22Rv1 (cell line): ENCODE measurements around the gene CALML3.

Experiments
- H3K27ac ChIP-seq: fragments of 450-650 bp; 2 replicates; pipeline ENCODE4 v1.5.1; 2017
- ZFX ChIP-seq: fragments of 450-650 bp; IDR thresholded peaks from 2 replicates; pipeline ENCODE4 v1.6.1; 2017; ENCODE audit warnings: antibody characterized with exemption, borderline replicate concordance
- TF ChIP-seq, protein P1 (sequence below): fragments of 450-650 bp; IDR thresholded peaks from 2 replicates; pipeline ENCODE4 v1.5.1; 2017; ENCODE audit warnings: mild to moderate bottlenecking

CALML3 gene

GRCh38 chr10:5493691-5494090, 31.1 kb upstream of the CALML3 start:
- no peak for TF ChIP-seq ZFX
- TF ChIP-seq, protein P1, sequence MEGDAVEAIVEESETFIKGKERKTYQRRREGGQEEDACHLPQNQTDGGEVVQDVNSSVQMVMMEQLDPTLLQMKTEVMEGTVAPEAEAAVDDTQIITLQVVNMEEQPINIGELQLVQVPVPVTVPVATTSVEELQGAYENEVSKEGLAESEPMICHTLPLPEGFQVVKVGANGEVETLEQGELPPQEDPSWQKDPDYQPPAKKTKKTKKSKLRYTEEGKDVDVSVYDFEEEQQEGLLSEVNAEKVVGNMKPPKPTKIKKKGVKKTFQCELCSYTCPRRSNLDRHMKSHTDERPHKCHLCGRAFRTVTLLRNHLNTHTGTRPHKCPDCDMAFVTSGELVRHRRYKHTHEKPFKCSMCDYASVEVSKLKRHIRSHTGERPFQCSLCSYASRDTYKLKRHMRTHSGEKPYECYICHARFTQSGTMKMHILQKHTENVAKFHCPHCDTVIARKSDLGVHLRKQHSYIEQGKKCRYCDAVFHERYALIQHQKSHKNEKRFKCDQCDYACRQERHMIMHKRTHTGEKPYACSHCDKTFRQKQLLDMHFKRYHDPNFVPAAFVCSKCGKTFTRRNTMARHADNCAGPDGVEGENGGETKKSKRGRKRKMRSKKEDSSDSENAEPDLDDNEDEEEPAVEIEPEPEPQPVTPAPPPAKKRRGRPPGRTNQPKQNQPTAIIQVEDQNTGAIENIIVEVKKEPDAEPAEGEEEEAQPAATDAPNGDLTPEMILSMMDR, result no peak
- peak overlapping the region; percentile 81 for H3K27ac ChIP-seq

DNA sequence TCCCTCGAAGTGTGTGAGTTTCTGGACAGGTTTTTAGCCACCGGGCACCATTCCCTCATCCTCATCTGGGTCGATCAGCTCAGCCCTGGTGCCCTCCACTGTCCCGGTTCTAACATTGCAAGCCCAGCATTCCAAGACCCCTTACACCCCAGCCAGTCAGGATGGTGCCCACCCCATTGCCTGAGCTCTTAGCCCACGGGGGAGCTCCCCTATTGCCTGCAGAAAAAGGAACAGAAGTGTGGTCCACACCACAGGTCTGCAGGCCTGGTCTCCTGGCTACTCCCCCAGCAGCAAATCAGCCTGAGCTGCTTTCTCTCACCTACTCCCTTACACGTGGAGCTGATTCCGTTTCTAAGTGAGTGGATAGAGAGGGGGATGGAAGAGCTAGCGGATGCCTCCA, 30.1 kb upstream of the CALML3 start:
- TF ChIP-seq ZFX, result no peak
- TF ChIP-seq, protein P1, result no peak
- peak overlapping the region; percentile 81 for H3K27ac ChIP-seq

DNA sequence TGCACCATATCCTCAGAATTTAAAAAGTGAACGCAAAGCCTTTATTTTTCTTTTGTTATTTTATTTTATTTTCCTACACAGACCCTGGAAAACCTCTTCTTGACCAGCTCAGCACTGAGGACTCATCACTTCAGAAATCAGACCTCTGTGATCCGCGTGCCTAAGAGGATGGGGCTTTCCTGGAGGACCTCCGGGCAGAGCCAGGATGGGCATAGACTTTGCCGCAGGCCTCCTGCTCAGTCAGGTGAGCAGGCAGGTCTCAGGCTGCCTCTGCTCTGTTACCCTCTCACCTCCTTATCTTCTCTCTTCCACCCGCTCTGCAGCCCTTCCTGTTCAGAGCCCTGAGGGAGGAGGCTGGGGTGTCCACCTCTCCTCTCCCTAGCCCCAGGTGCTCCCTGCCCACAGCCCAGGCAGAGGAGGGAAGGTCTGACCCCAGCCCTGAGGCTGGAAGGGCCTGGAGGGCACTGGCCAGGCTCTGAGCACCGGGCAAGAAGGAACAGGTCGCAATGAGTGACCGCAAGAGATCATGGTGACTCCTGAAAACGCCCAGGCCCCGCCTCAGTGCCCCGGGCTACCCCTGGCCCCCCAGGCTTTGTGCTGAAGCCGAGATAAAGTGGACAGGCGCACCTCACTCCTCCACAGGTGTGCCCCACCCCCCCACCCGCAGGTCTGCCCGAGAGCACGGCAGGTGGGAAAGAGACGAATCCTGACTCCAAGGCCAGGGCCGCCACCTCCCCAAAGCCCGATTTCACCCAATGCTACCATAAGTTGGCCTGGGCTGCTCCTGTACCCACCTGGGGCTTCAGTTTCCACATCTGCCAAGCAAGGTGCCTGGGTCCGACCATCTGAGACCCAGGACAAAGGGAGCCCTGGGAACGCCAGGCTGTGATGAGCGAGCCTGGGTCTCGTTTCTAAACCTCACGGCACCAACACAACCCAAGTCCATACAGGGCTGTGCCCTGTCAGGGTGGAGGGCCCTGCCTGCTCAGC, 28.2 kb upstream of the CALML3 start:
- H3K27ac ChIP-seq, result no peak overlapping the region

DNA sequence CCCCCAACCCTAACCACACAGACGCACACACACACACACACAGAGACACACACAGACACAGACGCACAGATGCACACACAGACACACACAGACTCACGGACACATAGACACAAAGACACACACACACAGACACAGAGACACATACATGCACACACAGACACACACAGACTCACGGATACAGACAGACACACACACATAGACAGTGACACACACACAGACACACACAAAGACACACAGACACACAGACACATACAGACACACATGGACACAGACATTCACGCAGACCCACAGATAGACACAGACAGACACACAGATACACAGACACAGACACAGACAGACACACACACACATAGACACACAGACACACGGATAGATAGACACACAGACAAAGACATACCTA, 27.5 kb upstream of the CALML3 start:
- no peak for TF ChIP-seq ZFX
- TF ChIP-seq, protein P1, result no peak
- no peak overlapping the region for H3K27ac ChIP-seq

More for the DNA sequence above, 28.2 kb upstream of the CALML3 start:
- TF ChIP-seq, protein P1, result no peak
- TF ChIP-seq ZFX, result no peak

DNA sequence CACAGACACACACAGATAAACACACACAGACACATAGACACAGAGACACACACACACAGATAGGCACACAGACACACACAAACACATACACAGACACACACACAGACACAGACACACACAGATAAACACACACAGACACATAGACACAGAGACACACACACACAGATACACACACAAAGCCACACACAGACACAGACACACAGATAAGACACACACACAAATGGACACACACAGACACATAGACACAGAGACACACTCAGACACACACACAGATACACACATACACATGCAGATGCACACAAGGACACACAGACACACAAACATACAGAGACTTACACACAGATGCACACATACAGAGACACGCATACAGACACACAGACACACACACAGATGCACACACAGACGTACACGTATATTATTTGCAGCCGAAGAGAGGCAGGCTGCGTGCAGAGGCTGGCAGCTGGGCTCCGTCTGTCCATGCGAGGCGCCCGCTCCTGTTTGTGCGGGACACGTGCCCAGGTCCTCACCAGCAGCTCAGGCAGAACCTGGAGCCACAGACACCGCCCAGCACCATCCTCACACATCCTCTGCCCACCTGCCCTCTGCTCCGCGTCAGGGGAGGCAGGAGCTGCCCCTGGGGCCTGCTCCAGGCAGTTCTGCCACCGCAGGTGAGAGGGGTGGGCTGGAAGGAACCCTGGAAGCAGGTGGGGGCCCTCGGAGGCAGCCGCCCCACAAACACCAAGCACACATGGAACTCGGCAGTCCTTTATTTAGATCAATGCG, 26.6 kb upstream of the CALML3 start:
- no peak for TF ChIP-seq ZFX
- TF ChIP-seq, protein P1, result no peak

GRCh38 chr10:5498791-5499492, 25.8 kb upstream of the CALML3 start:
- TF ChIP-seq, protein P1, result no peak
- TF ChIP-seq ZFX, result no peak
- H3K27ac ChIP-seq, result no peak overlapping the region

More for the DNA sequence above, 26.6 kb upstream of the CALML3 start:
- no peak overlapping the region for H3K27ac ChIP-seq
